Muscle of leg (tissue), 16 donors: ENCODE measurements around the gene LCE2D. TPM values are rescaled to one million over a fixed set of nuclear protein-coding genes. Genes with fewer than 3 reads are reported as not detected.

Experiments used
- DNase-seq: peaks from one replicate; pipeline ENCODE4 v3.0.0; 2013
- H3K27ac ChIP-seq: one replicate; pipeline ENCODE4 v1.5.1; 2013; ENCODE audit warnings: mild to moderate bottlenecking, low read length, control low read depth
- H3K27me3 ChIP-seq: one replicate; pipeline ENCODE4 v1.6.1; 2013; ENCODE audit warnings: low read length; ENCODE audit not compliant: control insufficient read depth, insufficient read depth
- H3K36me3 ChIP-seq: one replicate; pipeline ENCODE4 v1.6.1; 2013; ENCODE audit warnings: low read length; ENCODE audit not compliant: control insufficient read depth, insufficient read depth
- H3K4me1 ChIP-seq: one replicate; pipeline ENCODE4 v1.6.1; 2013; ENCODE audit warnings: low read length; ENCODE audit not compliant: control insufficient read depth, insufficient read depth
- H3K4me3 ChIP-seq: one replicate; pipeline ENCODE4 v1.5.1; 2013; ENCODE audit warnings: low read length, control low read depth
- H3K9me3 ChIP-seq: replicated peaks from 2 replicates; pipeline ENCODE4 v1.6.1; 2013; ENCODE audit warnings: low read depth, low read length; ENCODE audit not compliant: control insufficient read depth
- WGBS: methylation state at CpG from one replicate; pipeline ENCODE4 v1.1.5; 2013; ENCODE audit warnings: missing lambda C conversion rate; ENCODE audit not compliant: insufficient coverage; 5-methylcytosine and 5-hydroxymethylcytosine counted together
- long read RNA-seq, 11 donors: transcript quantifications; one replicate each; lab custom pipeline, GENCODE V29; 2026
- polyA plus RNA-seq, 8 donors: library from polyadenylated mRNA; unstranded; fragments of 120-200 nt; gene quantifications; one replicate each; pipeline versions ENCODE4 v1.2.1 to v1.2.3, GENCODE V29; 2013; ENCODE audit warnings: inconsistent platforms in 1 of 8, low replicate concordance in 1 of 8; ENCODE audit not compliant: insufficient read length in 8 of 8, insufficient read depth in 1 of 8
- total RNA-seq: library from RNA; stranded (reverse); fragments of 120-200 nt; gene quantifications from one replicate; pipeline ENCODE4 v1.2.4, GENCODE V29; 2013

LCE2D gene
- total RNA-seq (not detected), polyA plus RNA-seq (not detected)
- long read RNA-seq, donor 1, result 0 reads
- long read RNA-seq, donor 2, result 0 reads
- long read RNA-seq, donor 3, result 0 reads
- long read RNA-seq, donor 4, result 0 reads
- long read RNA-seq, donor 5, result 0 reads
- long read RNA-seq, donor 6, result 0 reads
- long read RNA-seq, donor 7, result 0 reads
- long read RNA-seq, donor 8, result 0 reads
- long read RNA-seq, donor 9, result 0 reads
- long read RNA-seq, donor 10, result 0 reads
- long read RNA-seq, donor 11, result 0 reads

DNA sequence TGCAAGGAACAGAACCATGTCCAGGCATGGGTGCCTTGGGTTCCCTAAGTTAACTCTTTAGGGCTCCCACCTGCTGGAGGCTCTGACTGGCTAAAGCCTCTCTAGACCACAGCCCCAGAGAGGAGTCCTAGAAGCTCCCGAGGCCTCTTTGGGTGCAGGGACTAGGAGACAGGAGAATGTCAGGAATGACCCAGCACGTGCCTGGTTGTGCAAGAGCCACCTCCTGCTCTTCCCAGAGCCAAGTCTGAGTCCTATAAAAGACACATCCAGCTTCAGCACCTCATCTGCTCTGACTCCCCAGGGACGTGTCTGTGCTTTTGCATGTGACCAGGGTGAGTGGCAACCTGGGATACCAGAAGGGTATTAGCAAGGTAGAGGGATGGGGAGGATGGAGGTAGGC is at the start of gene LCE2D:
Gene LCE2D, plus strand, starts transcription at position 283 of the 400 bp plus-strand sequence. CDS start 726 bp downstream, outside the sequence.
- H3K36me3 ChIP-seq, result no peaks in the 10 kb centered on the region
- no peak within 1 kb of the TSS for H3K4me3 ChIP-seq
- no peak within 1 kb of the TSS for H3K27ac ChIP-seq
- H3K4me1 ChIP-seq, result no peaks in the 10 kb centered on the region
- no CpG with 5 or more reads among the region's 3 CpGs for WGBS
- H3K27me3 ChIP-seq, result no peaks in the 10 kb centered on the region
- no peak for DNase-seq
- H3K9me3 ChIP-seq, result no peaks in the 10 kb centered on the region

DNA sequence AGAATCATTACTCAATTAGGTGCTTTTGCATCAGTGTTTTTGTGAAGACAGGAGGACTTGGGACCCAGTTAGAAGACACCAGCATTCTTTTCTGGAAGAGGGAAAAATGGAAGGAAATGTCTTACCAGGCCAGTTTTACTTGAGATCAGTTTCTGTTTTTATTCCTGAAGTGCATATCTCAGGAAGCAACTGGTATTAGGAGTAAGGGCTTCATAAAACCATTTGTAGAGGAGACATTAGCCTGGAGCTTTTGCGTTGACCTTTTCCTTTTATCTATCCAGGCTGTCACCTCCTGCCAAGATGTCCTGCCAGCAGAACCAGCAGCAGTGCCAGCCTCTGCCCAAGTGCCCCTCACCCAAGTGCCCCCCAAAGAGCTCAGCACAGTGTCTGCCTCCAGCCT is 49.7 kb upstream of the LCE2D start, which contains the start of gene LCE3B:
Gene LCE3B, plus strand, starts transcription at position 301 of the 400 bp plus-strand sequence. Its CDS starts 0 bp downstream, at position 301.
- no CpG with 5 or more reads among the region's 1 CpG for WGBS
- no peaks in the 10 kb centered on the region for H3K4me1 ChIP-seq
- no peak for DNase-seq
- no peaks in the 10 kb centered on the region for H3K27me3 ChIP-seq
- no peak within 1 kb of the TSS for H3K4me3 ChIP-seq
- no peaks in the 10 kb centered on the region for H3K36me3 ChIP-seq
- H3K27ac ChIP-seq, result no peak within 1 kb of the TSS
- peaks cover 23% of the 10 kb centered on the region for H3K9me3 ChIP-seq

DNA sequence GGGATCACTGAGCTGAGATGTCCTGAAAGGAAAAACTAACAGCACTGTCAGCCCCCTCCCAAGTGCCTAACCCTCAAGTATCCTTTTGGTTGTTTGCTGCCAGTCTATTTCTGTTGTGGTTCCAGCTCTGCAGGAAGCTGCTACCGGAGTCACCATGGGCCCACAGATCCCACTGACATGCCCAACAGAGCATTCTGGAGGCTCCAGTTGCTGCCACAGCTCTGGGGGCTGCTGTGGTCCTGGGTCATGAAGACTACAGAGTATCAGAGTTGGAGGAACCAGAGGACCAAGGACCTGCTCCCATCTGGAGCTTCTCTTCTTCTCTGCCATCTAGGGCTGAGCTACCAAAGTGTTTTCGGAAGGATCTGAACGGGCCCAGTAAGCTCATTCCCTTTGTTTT is 41.2 kb upstream of the LCE2D start:
- H3K36me3 ChIP-seq, result no peaks in the 10 kb centered on the region
- no peaks in the 10 kb centered on the region for H3K27me3 ChIP-seq
- peaks cover 11% of the 10 kb centered on the region for H3K9me3 ChIP-seq
- WGBS, result 56% methylated on average over 3 of the region's 3 CpGs
- DNase-seq, result no peak
- H3K4me1 ChIP-seq, result peaks cover 3% of the 10 kb centered on the region
- H3K4me3 ChIP-seq, result no peak overlapping the region
- no peak overlapping the region for H3K27ac ChIP-seq

GRCh38 chr1:152622803-152623202 is 40.4 kb upstream of the LCE2D start, which contains the start of gene LCE3A:
TSS of gene LCE3A (minus strand) at chr1:152623103. CDS start at chr1:152623103, 0 bp downstream.
- WGBS, result 57% methylated on average over 10 of the region's 10 CpGs
- H3K4me1 ChIP-seq, result peaks cover 3% of the 10 kb centered on the region
- H3K9me3 ChIP-seq, result peaks cover 11% of the 10 kb centered on the region
- peak; percentile 57 for DNase-seq
- H3K4me3 ChIP-seq, result no peak within 1 kb of the TSS
- no peaks in the 10 kb centered on the region for H3K36me3 ChIP-seq
- no peak within 1 kb of the TSS for H3K27ac ChIP-seq
- H3K27me3 ChIP-seq, result no peaks in the 10 kb centered on the region

DNA sequence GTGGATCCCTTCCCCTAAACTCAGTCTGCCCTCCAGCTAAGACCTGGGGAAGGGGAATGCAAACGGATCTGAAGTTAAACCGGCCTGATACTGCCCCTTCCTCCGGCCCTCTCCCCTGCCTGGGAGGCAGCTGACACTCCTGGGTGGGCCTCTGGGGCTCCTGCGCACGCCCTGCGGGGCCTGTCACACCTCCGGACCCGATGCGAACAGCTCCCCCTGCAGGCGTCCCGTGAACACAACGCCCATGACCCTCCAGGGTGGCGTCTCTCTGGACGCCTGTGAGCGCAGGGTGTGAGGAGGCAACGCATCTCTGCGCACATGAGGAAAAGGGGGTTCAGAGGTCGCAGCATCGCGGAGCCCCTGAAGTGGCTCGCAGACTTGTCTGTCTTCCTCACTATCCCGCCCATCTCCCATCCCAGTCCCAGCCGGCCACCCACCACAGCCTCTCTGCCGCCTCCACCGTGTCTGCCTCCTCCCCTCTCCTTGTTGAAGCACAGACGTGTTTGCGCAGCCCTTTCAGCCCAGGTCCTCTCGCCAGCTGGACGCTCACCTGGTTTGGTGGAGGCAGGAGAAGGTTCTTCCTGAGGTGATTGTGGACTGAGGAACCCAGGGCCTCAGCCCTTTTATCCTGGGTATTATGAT is 39.9 kb upstream of the LCE2D start:
- peaks cover 10% of the 10 kb centered on the region for H3K9me3 ChIP-seq
- no peak for DNase-seq
- peaks cover 3% of the 10 kb centered on the region for H3K4me1 ChIP-seq
- no peaks in the 10 kb centered on the region for H3K36me3 ChIP-seq
- no peak overlapping the region for H3K4me3 ChIP-seq
- WGBS, result 8% methylated on average over 16 of the region's 29 CpGs
- no peak overlapping the region for H3K27ac ChIP-seq
- no peaks in the 10 kb centered on the region for H3K27me3 ChIP-seq

DNA sequence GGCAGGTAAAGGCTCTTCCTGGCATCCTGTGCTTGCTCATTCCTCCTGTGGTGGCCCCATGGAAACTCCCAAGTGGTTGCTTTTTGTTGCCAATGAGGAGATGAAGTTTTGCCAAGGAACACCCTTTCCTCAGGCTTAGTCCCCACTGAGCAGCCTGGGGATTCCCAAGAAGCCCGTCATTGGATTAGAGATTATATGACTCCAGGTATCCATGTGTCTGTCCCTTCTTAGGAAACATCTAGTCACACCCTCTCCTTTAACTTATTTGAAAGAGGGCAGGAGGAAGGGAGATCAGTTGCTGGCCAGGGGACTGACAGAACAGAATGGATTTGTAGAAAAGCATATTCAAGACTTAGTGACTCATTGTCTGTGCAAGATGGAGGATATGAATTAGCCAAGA is 36.4 kb upstream of the LCE2D start:
- no peak for DNase-seq
- WGBS, result no CpG with 5 or more reads among the region's 1 CpG
- H3K27ac ChIP-seq, result no peak overlapping the region
- H3K27me3 ChIP-seq, result no peaks in the 10 kb centered on the region
- H3K4me3 ChIP-seq, result no peak overlapping the region
- H3K4me1 ChIP-seq, result peaks cover 3% of the 10 kb centered on the region
- peaks cover 12% of the 10 kb centered on the region for H3K9me3 ChIP-seq
- no peaks in the 10 kb centered on the region for H3K36me3 ChIP-seq

DNA sequence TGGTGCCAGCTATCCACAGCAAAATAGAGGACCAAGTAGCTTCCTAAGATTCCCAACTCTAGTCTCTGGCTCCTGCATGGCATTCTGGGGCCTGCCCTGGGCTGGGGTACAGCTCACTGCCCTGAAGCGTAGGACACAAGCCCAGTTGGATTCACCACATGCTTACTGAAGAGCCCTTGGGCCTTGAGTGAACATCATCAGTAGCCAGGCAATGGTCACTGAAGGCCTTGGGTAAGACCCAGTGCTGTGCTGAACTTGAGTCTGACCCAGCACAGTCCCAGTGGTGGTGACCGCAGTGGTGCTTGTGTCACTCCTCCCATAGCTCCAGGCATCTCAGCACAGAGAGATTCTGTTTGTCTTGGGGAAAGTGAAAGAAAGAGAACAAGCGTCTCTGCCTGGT is 32.6 kb upstream of the LCE2D start:
- Histone ChIP-seq H3K9me3 (peaks cover 12% of the 10 kb centered on the region), H3K4me3 (no peak overlapping the region), H3K36me3 (no peaks in the 10 kb centered on the region), H3K27me3 (no peaks in the 10 kb centered on the region), H3K27ac (no peak overlapping the region), H3K4me1 (no peaks in the 10 kb centered on the region)
- no peak for DNase-seq
- 88% methylated on average over 1 of the region's 3 CpGs for WGBS

DNA sequence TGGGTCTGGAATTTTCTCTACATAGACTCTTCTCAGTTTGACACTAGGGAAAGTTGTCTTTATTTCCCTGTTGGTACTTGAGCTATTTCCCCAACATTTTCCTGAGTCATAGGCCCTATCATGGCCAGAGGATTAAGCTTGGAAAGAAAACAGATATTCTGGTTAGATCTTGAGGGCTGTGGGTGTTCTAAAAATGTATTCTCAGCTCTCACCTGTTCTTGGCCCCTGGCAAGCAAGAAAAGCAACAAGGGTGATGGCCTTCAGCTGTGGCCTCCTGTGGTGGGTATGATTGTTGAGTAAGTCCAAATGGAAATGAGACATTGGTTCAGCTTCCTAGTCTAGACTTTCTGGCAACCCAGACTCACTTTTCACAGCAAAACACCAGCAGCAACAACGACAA is 22.8 kb upstream of the LCE2D start:
- no CpG with 5 or more reads among the region's 1 CpG for WGBS
- Histone ChIP-seq H3K27me3 (no peaks in the 10 kb centered on the region), H3K4me3 (no peak overlapping the region), H3K9me3 (peaks cover 5% of the 10 kb centered on the region), H3K27ac (no peak overlapping the region), H3K4me1 (no peaks in the 10 kb centered on the region), H3K36me3 (no peaks in the 10 kb centered on the region)
- DNase-seq, result no peak

GRCh38 chr1:152643945-152644344 is 19.2 kb upstream of the LCE2D start:
- DNase-seq, result no peak
- Histone ChIP-seq H3K4me3 (no peak overlapping the region), H3K9me3 (peaks cover 5% of the 10 kb centered on the region), H3K27ac (no peak overlapping the region), H3K27me3 (no peaks in the 10 kb centered on the region), H3K4me1 (no peaks in the 10 kb centered on the region), H3K36me3 (no peaks in the 10 kb centered on the region)
- 70% methylated on average over 2 of the region's 3 CpGs for WGBS

GRCh38 chr1:152645146-152645545 is 18.0 kb upstream of the LCE2D start:
- no peak overlapping the region for H3K27ac ChIP-seq
- DNase-seq, result no peak
- no peak overlapping the region for H3K4me3 ChIP-seq
- H3K9me3 ChIP-seq, result peaks cover 4% of the 10 kb centered on the region
- no peaks in the 10 kb centered on the region for H3K36me3 ChIP-seq
- WGBS, result 17% methylated on average over 1 of the region's 3 CpGs
- H3K4me1 ChIP-seq, result no peaks in the 10 kb centered on the region
- no peaks in the 10 kb centered on the region for H3K27me3 ChIP-seq
